Neural progenitor cell (in vitro differentiated cells): ENCODE measurements around the gene MYCL. TPM values are rescaled to one million over a fixed set of nuclear protein-coding genes. Genes with fewer than 3 reads are reported as not detected.

Experiments
- DNase-seq: peaks from one replicate; pipeline ENCODE4 v3.0.0-alpha.2; 2016; ENCODE audit warnings: low spot score
- H2AFZ ChIP-seq: fragments of 200-600 bp; sonication (generic); replicated peaks from 2 replicates; pipeline ENCODE4 v1.6.1; 2016; ENCODE audit warnings: antibody characterized with exemption
- H3F3A ChIP-seq: fragments of 200-600 bp; sonication (generic); 2 replicates; pipeline ENCODE4 v1.6.1; 2016; ENCODE audit warnings: antibody characterized with exemption, low read depth
- H3K27ac ChIP-seq: fragments of 200-600 bp; sonication (generic); 2 replicates; pipeline ENCODE4 v1.5.1; 2016; ENCODE audit warnings: mild to moderate bottlenecking
- H3K27me3 ChIP-seq: fragments of 200-600 bp; sonication (generic); 2 replicates; pipeline ENCODE4 v1.6.1; 2016; ENCODE audit warnings: mild to moderate bottlenecking, moderate library complexity
- H3K36me3 ChIP-seq: fragments of 200-600 bp; sonication (generic); 2 replicates; pipeline ENCODE4 v1.5.1; 2016
- H3K4me1 ChIP-seq: fragments of 200-600 bp; sonication (generic); 2 replicates; pipeline ENCODE4 v1.6.1; 2016; ENCODE audit warnings: mixed run types
- H3K4me2 ChIP-seq: fragments of 200-600 bp; sonication (generic); 2 replicates; pipeline ENCODE4 v1.6.1; 2016
- H3K4me3 ChIP-seq: fragments of 200-600 bp; sonication (generic); 2 replicates; pipeline ENCODE4 v1.5.1; 2016
- H3K79me2 ChIP-seq: fragments of 200-600 bp; sonication (generic); 2 replicates; pipeline ENCODE4 v1.6.1; 2016; ENCODE audit warnings: low read depth
- H3K9ac ChIP-seq: fragments of 200-600 bp; sonication (generic); 2 replicates; pipeline ENCODE4 v1.6.1; 2016
- H3K9me3 ChIP-seq: fragments of 200-600 bp; sonication (generic); 2 replicates; pipeline ENCODE4 v1.5.1; 2016; ENCODE audit warnings: low read depth
- H4K20me1 ChIP-seq: fragments of 200-600 bp; sonication (generic); 2 replicates; pipeline ENCODE4 v1.6.1; 2016; ENCODE audit warnings: low read depth
- H3K27ac Mint-ChIP-seq: 3 replicates; pipeline ENCODE4 v1.8.0; 2021; ENCODE audit warnings: mixed read lengths
- H3K27me3 Mint-ChIP-seq: 2 replicates; pipeline ENCODE4 v1.8.0; 2022; ENCODE audit warnings: low read depth, mild to moderate bottlenecking, inconsistent platforms, moderate library complexity, mixed read lengths; ENCODE audit not compliant: insufficient read depth
- H3K36me3 Mint-ChIP-seq: 3 replicates; pipeline ENCODE4 v1.8.0; 2021; ENCODE audit warnings: mixed read lengths
- H3K4me1 Mint-ChIP-seq: 3 replicates; pipeline ENCODE4 v1.8.0; 2021; ENCODE audit warnings: mixed read lengths
- H3K4me3 Mint-ChIP-seq: 3 replicates; pipeline ENCODE4 v1.8.0; 2021; ENCODE audit warnings: mild to moderate bottlenecking, moderate library complexity, mixed read lengths
- H3K9me3 Mint-ChIP-seq: 3 replicates; pipeline ENCODE4 v1.8.0; 2020; ENCODE audit warnings: mixed read lengths
- CTCF ChIP-seq: fragments of 200-600 bp; sonication (generic); IDR thresholded peaks from 2 replicates; pipeline ENCODE4 v1.5.1; 2017; ENCODE audit warnings: antibody characterized with exemption, mild to moderate bottlenecking
- EZH2 ChIP-seq: fragments of 200-600 bp; sonication (generic); IDR thresholded peaks from 2 replicates; pipeline ENCODE4 v1.6.1; 2017; ENCODE audit warnings: antibody characterized with exemption, mild to moderate bottlenecking, moderate library complexity
- EZH2phosphoT487 ChIP-seq: fragments of 200-600 bp; sonication (generic); IDR thresholded peaks from 2 replicates; pipeline ENCODE4 v1.6.1; 2017; ENCODE audit warnings: antibody characterized with exemption
- total RNA-seq: library from RNA; depleted of rRNA; stranded (reverse); fragments of >200 nt; gene quantifications from 2 replicates; pipeline ENCODE4 v1.2.3, GENCODE V29; 2015; ENCODE audit warnings: low replicate concordance

Gene MYCL
- total RNA-seq, 1 donor from 2014 or later, result 21.8 TPM

- H3K27me3 Mint-ChIP-seq, result no peaks in the 10 kb centered on the region
- no peak for DNase-seq
- Histone ChIP-seq H3K36me3 (no peaks in the 10 kb centered on the region), H3F3A (no peaks in the 10 kb centered on the region), H3K27me3 (no peaks in the 10 kb centered on the region), H2AFZ (no peak overlapping the region), H3K9me3 (no peaks in the 10 kb centered on the region), H3K4me3 (no peak overlapping the region), H3K9ac (no peak overlapping the region), H3K4me2 (no peak overlapping the region), H3K27ac (no peak overlapping the region), H3K79me2 (peaks cover 70% of the 10 kb centered on the region), H3K4me1 (no peaks in the 10 kb centered on the region), H4K20me1 (peaks cover 51% of the 10 kb centered on the region)
- no peak overlapping the region for H3K4me3 Mint-ChIP-seq
- no peaks in the 10 kb centered on the region for H3K9me3 Mint-ChIP-seq
- H3K36me3 Mint-ChIP-seq, result peaks cover 22% of the 10 kb centered on the region
- H3K27ac Mint-ChIP-seq, result no peak overlapping the region
- peaks cover 9% of the 10 kb centered on the region for H3K4me1 Mint-ChIP-seq
- no peak for TF ChIP-seq EZH2
- TF ChIP-seq CTCF, result no peak
- no peak for TF ChIP-seq EZH2phosphoT487
Measured at GRCh38 chr1:39854738-39855137, 47.0 kb downstream of the MYCL start.

- DNase-seq, result no peak
- H3K4me1 ChIP-seq, result no peaks in the 10 kb centered on the region
- no peak overlapping the region for H3K4me3 ChIP-seq
- Mint-ChIP-seq H3K4me3 (no peak overlapping the region), H3K9me3 (no peaks in the 10 kb centered on the region), H3K27ac (no peak overlapping the region), H3K36me3 (peaks cover 24% of the 10 kb centered on the region), H3K4me1 (peaks cover 9% of the 10 kb centered on the region), H3K27me3 (no peaks in the 10 kb centered on the region)
- H3K9me3 ChIP-seq, result no peaks in the 10 kb centered on the region
- no peak overlapping the region for H3K27ac ChIP-seq
- TF ChIP-seq CTCF (no peak), EZH2phosphoT487 (no peak), EZH2 (no peak)
- H3K9ac ChIP-seq, result no peak overlapping the region
- H3F3A ChIP-seq, result no peaks in the 10 kb centered on the region
- no peaks in the 10 kb centered on the region for H3K36me3 ChIP-seq
- H3K27me3 ChIP-seq, result no peaks in the 10 kb centered on the region
- H3K79me2 ChIP-seq, result peaks cover 66% of the 10 kb centered on the region
- H4K20me1 ChIP-seq, result peaks cover 47% of the 10 kb centered on the region
- no peak overlapping the region for H3K4me2 ChIP-seq
- no peak overlapping the region for H2AFZ ChIP-seq
Measured at GRCh38 chr1:39854314-39854713, 47.4 kb downstream of the MYCL start.

- H3K4me1 Mint-ChIP-seq, result peaks cover 9% of the 10 kb centered on the region
- TF ChIP-seq EZH2, result no peak
- no peak for TF ChIP-seq EZH2phosphoT487
- no peak for TF ChIP-seq CTCF
- peaks cover 27% of the 10 kb centered on the region for H3K36me3 Mint-ChIP-seq
- H3K27ac Mint-ChIP-seq, result peak overlapping the region; percentile 1
- Histone ChIP-seq H3F3A (no peaks in the 10 kb centered on the region), H4K20me1 (peaks cover 38% of the 10 kb centered on the region), H3K4me3 (no peak overlapping the region), H3K27ac (no peak overlapping the region), H3K4me1 (no peaks in the 10 kb centered on the region), H3K9ac (no peak overlapping the region), H3K36me3 (no peaks in the 10 kb centered on the region), H3K4me2 (no peak overlapping the region), H3K27me3 (no peaks in the 10 kb centered on the region), H3K9me3 (no peaks in the 10 kb centered on the region), H3K79me2 (peaks cover 52% of the 10 kb centered on the region), H2AFZ (no peak overlapping the region)
- H3K27me3 Mint-ChIP-seq, result no peaks in the 10 kb centered on the region
- no peaks in the 10 kb centered on the region for H3K9me3 Mint-ChIP-seq
- H3K4me3 Mint-ChIP-seq, result no peak overlapping the region
- DNase-seq, result no peak
Measured at GRCh38 chr1:39852876-39853275, 48.8 kb downstream of the MYCL start.
